Peyer's patch (tissue), 4 donors: ENCODE measurements around the gene COPA. TPM values are rescaled to one million over a fixed set of nuclear protein-coding genes. Genes with fewer than 3 reads are reported as not detected.

Experiments used
- DNase-seq, 3 donors: peaks; one replicate each; pipeline ENCODE4 v3.0.0-alpha.2; 2017 to 2019
- H3K27ac ChIP-seq, 4 donors: fragments of 200-600 bp; sonication (generic); one replicate each; pipeline ENCODE4 v1.5.1; 2016 to 2019
- H3K27me3 ChIP-seq, 2 donors: fragments of 200-600 bp; sonication (generic); one replicate each; pipeline ENCODE4 v1.5.1; 2019
- H3K36me3 ChIP-seq, 3 donors: fragments of 200-600 bp; sonication (generic); one replicate each; pipeline ENCODE4 v1.5.1; 2016 to 2019
- H3K4me1 ChIP-seq, 4 donors: fragments of 200-600 bp; sonication (generic); one replicate each; pipeline ENCODE4 v1.5.1; 2016 to 2019
- H3K4me3 ChIP-seq, 4 donors: fragments of 200-600 bp; sonication (generic); 1 replicate in 3 of 4; 2 replicates in 1 of 4; pipeline ENCODE4 v1.5.1; 2016 to 2019; ENCODE audit warnings: mild to moderate bottlenecking in 1 of 4
- H3K9me3 ChIP-seq, 4 donors: fragments of 200-600 bp; sonication (generic); one replicate each; pipeline ENCODE4 v1.5.1; 2016 to 2019; ENCODE audit warnings: mild to moderate bottlenecking in 1 of 4
- POLR2A ChIP-seq, 2 donors: fragments of 450-650 bp; IDR thresholded peaks; one replicate each; pipeline ENCODE4 v1.5.1; 2017; ENCODE audit warnings: antibody characterized with exemption in 2 of 2, mild to moderate bottlenecking in 2 of 2, moderate library complexity in 2 of 2
- small RNA-seq, 2 donors: library from RNA; depleted of rRNA; stranded (forward); fragments of <200 nt; gene quantifications; one replicate each; pipeline ENCODE3, GENCODE V24; 2016
- total RNA-seq, 4 donors: library from RNA; depleted of rRNA; stranded (reverse); fragments of >200 nt; gene quantifications; one replicate each; pipeline ENCODE4 v1.1.0, GENCODE V29; 2016
- TF ChIP-seq, protein P1 (sequence below), 6 experiments: fragments of 450-650 bp in 4 of 6; fragments of 200-600 bp in 2 of 6; sonication (generic) in 1 of 6; IDR thresholded peaks; one replicate each; pipeline ENCODE4 v1.5.1; 2017 to 2019; ENCODE audit warnings: antibody characterized with exemption in 6 of 6, mild to moderate bottlenecking in 3 of 6, moderate library complexity in 1 of 6

Gene COPA
- total RNA-seq, 4 donors from 2014 or later, result 109 to 173 (median 138) TPM

DNA sequence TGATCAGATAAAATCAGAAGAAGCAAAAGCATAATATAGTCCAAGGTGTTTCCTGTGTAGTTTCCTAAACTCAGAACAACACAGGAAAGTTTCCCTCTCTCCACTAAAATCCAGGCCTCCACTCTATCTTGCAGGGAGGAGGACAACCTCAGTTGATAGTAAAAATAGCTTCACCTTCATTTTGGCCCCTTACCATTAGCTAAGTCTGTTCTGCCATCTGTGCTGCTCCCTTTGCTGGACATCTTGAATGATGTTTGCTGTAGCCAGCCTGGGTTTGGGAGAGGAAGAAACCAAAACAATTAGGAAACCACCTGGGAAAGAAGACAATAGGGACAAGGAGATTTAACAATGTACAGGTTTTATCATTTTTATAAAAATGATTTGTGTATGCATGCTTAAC, 99.3 kb downstream of the COPA start:
- no peaks in the 10 kb centered on the region for H3K9me3 ChIP-seq
- H3K36me3 ChIP-seq, result peaks cover 0 to 43% (median 0%) of the 10 kb centered on the region in 3 donors
- no peak overlapping the region for H3K4me3 ChIP-seq
- TF ChIP-seq, protein P1, sequence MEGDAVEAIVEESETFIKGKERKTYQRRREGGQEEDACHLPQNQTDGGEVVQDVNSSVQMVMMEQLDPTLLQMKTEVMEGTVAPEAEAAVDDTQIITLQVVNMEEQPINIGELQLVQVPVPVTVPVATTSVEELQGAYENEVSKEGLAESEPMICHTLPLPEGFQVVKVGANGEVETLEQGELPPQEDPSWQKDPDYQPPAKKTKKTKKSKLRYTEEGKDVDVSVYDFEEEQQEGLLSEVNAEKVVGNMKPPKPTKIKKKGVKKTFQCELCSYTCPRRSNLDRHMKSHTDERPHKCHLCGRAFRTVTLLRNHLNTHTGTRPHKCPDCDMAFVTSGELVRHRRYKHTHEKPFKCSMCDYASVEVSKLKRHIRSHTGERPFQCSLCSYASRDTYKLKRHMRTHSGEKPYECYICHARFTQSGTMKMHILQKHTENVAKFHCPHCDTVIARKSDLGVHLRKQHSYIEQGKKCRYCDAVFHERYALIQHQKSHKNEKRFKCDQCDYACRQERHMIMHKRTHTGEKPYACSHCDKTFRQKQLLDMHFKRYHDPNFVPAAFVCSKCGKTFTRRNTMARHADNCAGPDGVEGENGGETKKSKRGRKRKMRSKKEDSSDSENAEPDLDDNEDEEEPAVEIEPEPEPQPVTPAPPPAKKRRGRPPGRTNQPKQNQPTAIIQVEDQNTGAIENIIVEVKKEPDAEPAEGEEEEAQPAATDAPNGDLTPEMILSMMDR (IDR thresholded peaks at IDR 0.05), result no peak
- TF ChIP-seq POLR2A (IDR thresholded peaks at IDR 0.05), result no peak
- no peak overlapping the region for H3K27ac ChIP-seq
- no peaks in the 10 kb centered on the region for H3K4me1 ChIP-seq
- no peaks in the 10 kb centered on the region for H3K27me3 ChIP-seq
- no peak for DNase-seq

DNA sequence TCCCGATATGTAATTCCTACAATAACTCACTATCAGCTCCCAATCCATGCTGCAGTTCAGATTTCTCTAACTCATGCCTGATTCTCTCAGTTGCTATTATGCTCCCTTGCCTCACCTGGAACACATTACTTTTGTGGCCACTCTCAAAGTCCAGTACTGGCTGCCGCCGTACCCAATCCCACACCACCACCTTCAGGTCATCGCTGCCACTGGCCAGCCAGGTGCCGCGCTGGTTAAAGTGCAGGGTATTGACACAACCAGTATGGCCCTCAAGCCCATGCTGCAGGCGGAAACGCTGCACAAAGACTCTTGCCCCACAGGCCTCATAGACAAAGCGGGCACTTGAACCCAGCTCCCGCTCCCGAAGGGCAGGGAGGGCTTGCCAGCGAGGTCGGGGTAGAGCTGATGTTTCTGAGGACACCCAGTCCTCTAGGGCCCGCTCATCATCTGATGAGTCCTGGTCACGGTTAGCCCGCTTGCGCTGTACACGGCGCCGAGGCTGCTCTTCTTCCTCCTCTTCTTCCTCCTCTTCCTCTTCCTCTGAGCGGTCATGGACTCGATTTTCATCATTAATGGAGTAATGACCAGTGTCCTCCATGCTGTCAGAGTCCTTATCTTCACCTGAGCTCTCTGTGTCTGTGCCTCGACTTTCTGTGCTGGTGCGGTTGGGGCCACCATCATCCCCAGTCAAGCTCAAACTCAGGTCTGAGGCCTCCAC, 103.3 kb downstream of the COPA start:
- Histone ChIP-seq H3K4me3 (no peak overlapping the region), H3K4me1 (no peaks in the 10 kb centered on the region), H3K27me3 (no peaks in the 10 kb centered on the region), H3K9me3 (no peaks in the 10 kb centered on the region), H3K36me3 (peaks cover 0 to 84% (median 0%) of the 10 kb centered on the region in 3 donors), H3K27ac (no peak overlapping the region)
- TF ChIP-seq, protein P1 (IDR thresholded peaks at IDR 0.05), result no peak
- no peak for TF ChIP-seq POLR2A (IDR thresholded peaks at IDR 0.05)
- DNase-seq, result no peak

Small RNA genes within 50 kb of the gene (small RNA-seq; reads per million reads assigned to genes)
- gene RF00019 (0 reads per million in 2 donors), gene RNU4-42P (0 reads per million in 2 donors)

Other genes with a start within 250 kb of the COPA start
- 10 to 100 TPM; 20.6 to 65.3 (median 38.9) TPM for gene IGSF8, start 244.6 kb downstream of the COPA start, total RNA-seq
- gene ATP1A2, start 227.5 kb downstream of the COPA start, total RNA-seq, result 1 to 10 TPM; 2.3 to 7.4 (median 6.0) TPM
- under 1 TPM in 1 of 4 donors, not detected in 3; 0.57 TPM for gene ATP1A4, start 191.6 kb downstream of the COPA start, total RNA-seq
- 1 to 10 TPM in 1 of 4 donors, not detected in 3; 2.6 TPM for gene CASQ1, start 152.7 kb downstream of the COPA start, total RNA-seq
- 10 to 100 TPM; 10.2 to 34.7 (median 17.3) TPM for gene PEA15, start 137.9 kb downstream of the COPA start, total RNA-seq
- gene DCAF8, start 80.7 kb downstream of the COPA start, total RNA-seq, result 100 to 1,000 TPM; 121 to 359 (median 202) TPM
- gene PEX19, start 58.1 kb downstream of the COPA start, total RNA-seq, result 10 to 100 TPM; 25.4 to 45.6 (median 40.2) TPM
- 100 to 1,000 TPM in 3 of 4 donors, 10 to 100 TPM in 1; 34.7 to 173 (median 158) TPM for gene NCSTN, start 133 bp upstream of the COPA start, total RNA-seq
- under 1 TPM in 1 of 4 donors, not detected in 3; 0.80 TPM for gene NHLH1, start 23.8 kb upstream of the COPA start, total RNA-seq
- gene VANGL2, start 57.3 kb upstream of the COPA start, total RNA-seq, result 1 to 10 TPM; 2.1 to 6.8 (median 4.1) TPM
- 10 to 100 TPM in 1 of 4 donors, 1 to 10 TPM in 2, under 1 TPM in 1; 0.57 to 10.7 (median 5.2) TPM for gene SLAMF6, start 180.0 kb upstream of the COPA start, total RNA-seq
- 10 to 100 TPM in 1 of 4 donors, 1 to 10 TPM in 3; 2.7 to 24.8 (median 5.2) TPM for gene CD84, start 236.2 kb upstream of the COPA start, total RNA-seq